K562 (cell line): ENCODE data around the gene SSTR5.

Experiments
- CTCF ChIP-seq, 3 experiments: IDR thresholded peaks in 2 of 3; conservative IDR thresholded peaks in 1 of 3; 2 replicates each; pipeline ENCODE4 v1.5.1; 2011 to 2012; ENCODE audit warnings: low read length in 3 of 3, mild to moderate bottlenecking in 3 of 3, control low read depth in 2 of 3, improper control_type of control experiment in 1 of 3, inconsistent platforms in 1 of 3, low read depth in 1 of 3, mixed read lengths in 1 of 3, moderate library complexity in 1 of 3; ENCODE audit not compliant: insufficient read depth in 2 of 3
- E2F4 ChIP-seq: sonication (generic); formaldehyde crosslinking; IDR thresholded peaks from 2 replicates; pipeline ENCODE4 v1.8.0; 2022; ENCODE audit warnings: mild to moderate bottlenecking, low read depth, missing genetic modification reagents
- HDAC2 ChIP-seq: fragments of 450-650 bp; IDR thresholded peaks from 2 replicates; pipeline ENCODE4 v1.6.1; 2016; ENCODE audit warnings: mild to moderate bottlenecking
- IRF1 ChIP-seq: sonication (generic); formaldehyde crosslinking; IDR thresholded peaks from 2 replicates; pipeline ENCODE4 v1.8.0; 2022; ENCODE audit warnings: missing genetic modification reagents, mild to moderate bottlenecking, borderline replicate concordance
- MAX ChIP-seq: sonication (generic); formaldehyde crosslinking; IDR thresholded peaks from 2 replicates; pipeline ENCODE4 v1.9.0; 2022; ENCODE audit warnings: mild to moderate bottlenecking, missing genetic modification reagents
- POLR2A ChIP-seq: fragments of 450-650 bp; conservative IDR thresholded peaks from 2 replicates; pipeline ENCODE4 v1.6.1; 2016
- PTRF ChIP-seq: fragments of 450-650 bp; IDR thresholded peaks from 2 replicates; pipeline ENCODE4 v1.6.1; 2016; ENCODE audit warnings: mild to moderate bottlenecking, missing genetic modification characterization, missing compliant biosample characterization
- RB1 ChIP-seq: fragments of 450-650 bp; IDR thresholded peaks from 2 replicates; pipeline ENCODE4 v1.6.1; 2017; ENCODE audit warnings: low read depth, mild to moderate bottlenecking
- STAT5B ChIP-seq: fragments of 250-450 bp; sonication (Bioruptor Pico); IDR thresholded peaks from 2 replicates; pipeline ENCODE4 v1.8.0; 2021; ENCODE audit warnings: mild to moderate bottlenecking, inconsistent platforms
- ZFX ChIP-seq: sonication (generic); formaldehyde crosslinking; IDR thresholded peaks from 2 replicates; pipeline ENCODE4 v1.8.0; 2022; ENCODE audit warnings: mild to moderate bottlenecking, missing genetic modification reagents, moderate library complexity
- ZKSCAN1 ChIP-seq: fragments of 150-350 bp; IDR thresholded peaks from 2 replicates; pipeline ENCODE4 v1.6.1; 2016; ENCODE audit warnings: low read depth, low read length
- ZNF146 ChIP-seq: IDR thresholded peaks from one replicate; pipeline ENCODE4 v1.6.1; 2018; ENCODE audit warnings: missing compliant biosample characterization; ENCODE audit not compliant: unreplicated experiment
- ZNF407 ChIP-seq: fragments of 450-650 bp; IDR thresholded peaks from 2 replicates; pipeline ENCODE4 v1.6.1; 2016; ENCODE audit warnings: low read depth

GRCh38 chr16:1027501-1027815 is 45.1 kb upstream of the SSTR5 start:
- TF ChIP-seq ZNF146 (CRISPR knock-in tag) (no peak), MAX (CRISPR knock-in tag) (no peak), CTCF (IDR thresholded peaks at IDR 0.05 in 2 of 3, conservative IDR thresholded peaks at IDR 0.05 in 1 of 3; ENCODE audit: insufficient read depth in 2 of 3, low read depth in 1 of 3, low read length in 3 of 3) (no peak), ZNF407 (no peak), IRF1 (CRISPR knock-in tag) (no peak), PTRF (tag) (no peak), HDAC2 (no peak), ZFX (CRISPR knock-in tag) (no peak), E2F4 (CRISPR knock-in tag) (no peak), RB1 (no peak), STAT5B (CRISPR knock-in tag) (no peak), ZKSCAN1 (no peak), POLR2A (no peak)
